Measurements from ENCODE around the gene ECHDC1. TPM values are rescaled to one million over a fixed set of nuclear protein-coding genes. Genes with fewer than 3 reads are reported as not detected.
"Not testable (repeated sequence)": the region's sequence is repeated elsewhere in the genome, so short reads cannot be mapped to it uniquely, and the experiment has no call there.

ECHDC1 gene
- total RNA-seq, 2 donors from 2014 or later, result 47.9 to 56.6 TPM

GRCh38 chr6:127348028-127348661, 4.7 kb upstream of the ECHDC1 start:
- H3K27ac Mint-ChIP-seq, result no peak overlapping the region
- ATAC-seq (no peak), DNase-seq (ENCODE audit: low spot score in 2 of 2) (no peak)
- peaks cover 5 to 14% of the 10 kb centered on the region in 2 donors for H3K9me3 Mint-ChIP-seq
- peaks cover 7 to 22% of the 10 kb centered on the region in 2 donors for H3K36me3 Mint-ChIP-seq

- H3K27ac Mint-ChIP-seq, result no peak overlapping the region
- peaks cover 7 to 17% of the 10 kb centered on the region in 2 donors for H3K36me3 Mint-ChIP-seq
- H3K9me3 Mint-ChIP-seq, result peaks cover 5 to 14% of the 10 kb centered on the region in 2 donors
- no peak for ATAC-seq
- no peak for DNase-seq (ENCODE audit: low spot score in 2 of 2)
Observed at GRCh38 chr6:127347178-127347577, 3.8 kb upstream of the ECHDC1 start.

- no peak for ATAC-seq
- H3K36me3 Mint-ChIP-seq, result peaks cover 7 to 17% of the 10 kb centered on the region in 2 donors
Observed at GRCh38 chr6:127345521-127345920, 2.1 kb upstream of the ECHDC1 start.

GRCh38 chr6:127343809-127344659, 625 bp upstream of the ECHDC1 start:
- ATAC-seq, result peak in 1 of 2 donors; percentile 23
- peak in 1 of 2 donors; percentile 4 for DNase-seq (ENCODE audit: low spot score in 2 of 2)
- H3K27ac Mint-ChIP-seq, result no peak overlapping the region
- H3K36me3 Mint-ChIP-seq, result peaks cover 6 to 7% of the 10 kb centered on the region in 2 donors
- peaks cover under 1 to 4% of the 10 kb centered on the region in 2 donors for H3K9me3 Mint-ChIP-seq

More at GRCh38 chr6:127345521-127345920, 2.1 kb upstream of the ECHDC1 start:
- no peak for DNase-seq (ENCODE audit: low spot score in 2 of 2)
- no peak overlapping the region for H3K27ac Mint-ChIP-seq
- peaks cover 5 to 10% of the 10 kb centered on the region in 2 donors for H3K9me3 Mint-ChIP-seq

- no peak for DNase-seq (ENCODE audit: low spot score in 2 of 2)
- Mint-ChIP-seq H3K9me3 (peaks cover 0 to 4% of the 10 kb centered on the region in 2 donors), H3K36me3 (peaks cover 0 to 7% of the 10 kb centered on the region in 2 donors), H3K27ac (no peak overlapping the region)
- ATAC-seq, result no peak
Observed at GRCh38 chr6:127342296-127342945, 988 bp downstream of the ECHDC1 start.

GRCh38 chr6:127341471-127342202, 1.8 kb downstream of the ECHDC1 start:
- peaks cover 0 to 3% of the 10 kb centered on the region in 2 donors for H3K9me3 Mint-ChIP-seq
- no peak overlapping the region for H3K27ac Mint-ChIP-seq
- H3K36me3 Mint-ChIP-seq, result peaks cover 0 to 3% of the 10 kb centered on the region in 2 donors
- DNase-seq (ENCODE audit: low spot score in 2 of 2), result no peak
- ATAC-seq, result no peak

- no peaks in the 10 kb centered on the region for H3K36me3 Mint-ChIP-seq
- DNase-seq (ENCODE audit: low spot score in 2 of 2), result no peak
- ATAC-seq, result no peak
- H3K9me3 Mint-ChIP-seq, result no peaks in the 10 kb centered on the region
- H3K27ac Mint-ChIP-seq, result peak overlapping the region in 1 of 2 donors; percentile 3
Observed at GRCh38 chr6:127340171-127340570, 3.2 kb downstream of the ECHDC1 start.

- Mint-ChIP-seq H3K36me3 (peaks cover 0 to 9% of the 10 kb centered on the region in 2 donors), H3K9me3 (no peaks in the 10 kb centered on the region), H3K27ac (no peak overlapping the region)
- no peak for DNase-seq (ENCODE audit: low spot score in 2 of 2)
- ATAC-seq, result no peak
Observed at GRCh38 chr6:127338936-127339335, 4.5 kb downstream of the ECHDC1 start.

- peaks cover 0 to 10% of the 10 kb centered on the region in 2 donors for H3K36me3 Mint-ChIP-seq
- DNase-seq (ENCODE audit: low spot score in 2 of 2) (no peak), ATAC-seq (peak in 1 of 2 donors; percentile 20)
- no peaks in the 10 kb centered on the region for H3K9me3 Mint-ChIP-seq
- peak overlapping the region in 1 of 2 donors; percentile 30 for H3K27ac Mint-ChIP-seq
Observed at GRCh38 chr6:127332383-127332961, 10.9 kb downstream of the ECHDC1 start.

GRCh38 chr6:127331256-127331655, 12.2 kb downstream of the ECHDC1 start:
- H3K9me3 Mint-ChIP-seq; DNase-seq (ENCODE audit: low spot score in 2 of 2); H3K27ac Mint-ChIP-seq; ATAC-seq: not testable (repeated sequence)
- peaks cover 0 to 18% of the 10 kb centered on the region in 2 donors for H3K36me3 Mint-ChIP-seq

GRCh38 chr6:127328043-127328609, 15.3 kb downstream of the ECHDC1 start:
- peaks cover 4 to 11% of the 10 kb centered on the region in 2 donors for H3K36me3 Mint-ChIP-seq
- ATAC-seq (no peak), DNase-seq (ENCODE audit: low spot score in 2 of 2) (no peak)
- H3K27ac Mint-ChIP-seq, result peak overlapping the region in 1 of 2 donors; percentile 9
- H3K9me3 Mint-ChIP-seq, result no peaks in the 10 kb centered on the region

GRCh38 chr6:127319686-127320085, 23.7 kb downstream of the ECHDC1 start:
- H3K27ac Mint-ChIP-seq, result no peak overlapping the region
- ATAC-seq, result no peak
- no peak for DNase-seq (ENCODE audit: low spot score in 2 of 2)
- H3K9me3 Mint-ChIP-seq, result no peaks in the 10 kb centered on the region
- H3K36me3 Mint-ChIP-seq, result peaks cover 0 to 13% of the 10 kb centered on the region in 2 donors

- no peak for ATAC-seq
- DNase-seq (ENCODE audit: low spot score in 2 of 2), result no peak
- Mint-ChIP-seq H3K36me3 (peaks cover 0 to 15% of the 10 kb centered on the region in 2 donors), H3K27ac (peak overlapping the region in 1 of 2 donors; percentile 5), H3K9me3 (no peaks in the 10 kb centered on the region)
Observed at GRCh38 chr6:127317388-127318128, 25.9 kb downstream of the ECHDC1 start.

GRCh38 chr6:127305741-127306140, 37.7 kb downstream of the ECHDC1 start:
- H3K36me3 Mint-ChIP-seq, result peaks cover 22 to 52% of the 10 kb centered on the region in 2 donors

GRCh38 chr6:127303917-127304316, 39.5 kb downstream of the ECHDC1 start:
- Mint-ChIP-seq H3K27ac (peak overlapping the region in 1 of 2 donors; percentile 21), H3K9me3 (peaks cover 0 to 2% of the 10 kb centered on the region in 2 donors), H3K36me3 (peaks cover 12 to 34% of the 10 kb centered on the region in 2 donors)
- no peak for DNase-seq (ENCODE audit: low spot score in 2 of 2)
- no peak for ATAC-seq

More at GRCh38 chr6:127305741-127306140, 37.7 kb downstream of the ECHDC1 start:
- peaks cover 0 to 11% of the 10 kb centered on the region in 2 donors for H3K9me3 Mint-ChIP-seq
- DNase-seq (ENCODE audit: low spot score in 2 of 2) (no peak), ATAC-seq (no peak)
- no peak overlapping the region for H3K27ac Mint-ChIP-seq

All from activated naive CD4-positive, alpha-beta T cell treated with anti-CD3 and anti-CD28 coated beads, Interleukin-2, amount 50 U/mL, for 72 hours (primary cell).